Prostate gland (tissue), 2 donors: ENCODE measurements around the gene TMEM135.

Source experiments
- POLR2A ChIP-seq: fragments of 450-650 bp; IDR thresholded peaks from one replicate; pipeline ENCODE4 v1.6.1; 2016; ENCODE audit warnings: antibody characterized with exemption, mild to moderate bottlenecking
- POLR2AphosphoS5 ChIP-seq: sonication (generic); formaldehyde crosslinking; IDR thresholded peaks from one replicate; pipeline ENCODE4 v1.6.1; 2017; ENCODE audit warnings: antibody characterized with exemption
- TF ChIP-seq, protein P1 (sequence below), 4 experiments: fragments of 200-600 bp in 2 of 4; fragments of 450-650 bp in 2 of 4; sonication (generic) in 2 of 4; IDR thresholded peaks; 1 replicate in 3 of 4; 2 replicates in 1 of 4; pipeline ENCODE4 v1.5.1; 2016 to 2019; ENCODE audit warnings: antibody characterized with exemption in 4 of 4, mild to moderate bottlenecking in 2 of 4, moderate library complexity in 2 of 4

DNA sequence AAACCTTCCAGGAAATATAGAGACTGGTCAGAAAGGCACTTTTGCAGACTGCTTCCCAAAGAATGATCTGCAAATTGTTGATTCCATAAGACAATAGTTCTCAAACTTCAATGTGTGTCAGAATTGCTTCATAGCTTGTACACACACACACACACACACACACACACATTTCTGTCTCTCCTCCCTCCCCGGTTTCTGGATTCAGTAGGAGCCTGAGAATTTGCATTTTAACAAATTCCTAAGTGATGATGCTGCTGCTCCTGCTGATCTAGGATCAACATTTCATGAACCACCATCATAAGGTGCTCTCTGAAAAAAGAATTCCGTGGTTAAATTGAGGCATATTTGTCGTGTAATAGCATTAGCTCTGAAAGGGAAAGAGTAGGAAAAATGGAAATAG lies 47.2 kb upstream of the TMEM135 start:
- TF ChIP-seq, protein P1, sequence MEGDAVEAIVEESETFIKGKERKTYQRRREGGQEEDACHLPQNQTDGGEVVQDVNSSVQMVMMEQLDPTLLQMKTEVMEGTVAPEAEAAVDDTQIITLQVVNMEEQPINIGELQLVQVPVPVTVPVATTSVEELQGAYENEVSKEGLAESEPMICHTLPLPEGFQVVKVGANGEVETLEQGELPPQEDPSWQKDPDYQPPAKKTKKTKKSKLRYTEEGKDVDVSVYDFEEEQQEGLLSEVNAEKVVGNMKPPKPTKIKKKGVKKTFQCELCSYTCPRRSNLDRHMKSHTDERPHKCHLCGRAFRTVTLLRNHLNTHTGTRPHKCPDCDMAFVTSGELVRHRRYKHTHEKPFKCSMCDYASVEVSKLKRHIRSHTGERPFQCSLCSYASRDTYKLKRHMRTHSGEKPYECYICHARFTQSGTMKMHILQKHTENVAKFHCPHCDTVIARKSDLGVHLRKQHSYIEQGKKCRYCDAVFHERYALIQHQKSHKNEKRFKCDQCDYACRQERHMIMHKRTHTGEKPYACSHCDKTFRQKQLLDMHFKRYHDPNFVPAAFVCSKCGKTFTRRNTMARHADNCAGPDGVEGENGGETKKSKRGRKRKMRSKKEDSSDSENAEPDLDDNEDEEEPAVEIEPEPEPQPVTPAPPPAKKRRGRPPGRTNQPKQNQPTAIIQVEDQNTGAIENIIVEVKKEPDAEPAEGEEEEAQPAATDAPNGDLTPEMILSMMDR (IDR thresholded peaks at IDR 0.05): no peak
- no peak for TF ChIP-seq POLR2AphosphoS5
- TF ChIP-seq POLR2A: no peak
